HG02885 (cell line): ENCODE results near the gene EDA.

Experiments used
- ATAC-seq: cut with Tn5 transposase; IDR thresholded peaks from one replicate; pipeline ENCODE4 v1.9.1; 2021; ENCODE audit warnings: mild to moderate bottlenecking; ENCODE audit not compliant: unreplicated experiment, poor library complexity

The EDA gene

DNA sequence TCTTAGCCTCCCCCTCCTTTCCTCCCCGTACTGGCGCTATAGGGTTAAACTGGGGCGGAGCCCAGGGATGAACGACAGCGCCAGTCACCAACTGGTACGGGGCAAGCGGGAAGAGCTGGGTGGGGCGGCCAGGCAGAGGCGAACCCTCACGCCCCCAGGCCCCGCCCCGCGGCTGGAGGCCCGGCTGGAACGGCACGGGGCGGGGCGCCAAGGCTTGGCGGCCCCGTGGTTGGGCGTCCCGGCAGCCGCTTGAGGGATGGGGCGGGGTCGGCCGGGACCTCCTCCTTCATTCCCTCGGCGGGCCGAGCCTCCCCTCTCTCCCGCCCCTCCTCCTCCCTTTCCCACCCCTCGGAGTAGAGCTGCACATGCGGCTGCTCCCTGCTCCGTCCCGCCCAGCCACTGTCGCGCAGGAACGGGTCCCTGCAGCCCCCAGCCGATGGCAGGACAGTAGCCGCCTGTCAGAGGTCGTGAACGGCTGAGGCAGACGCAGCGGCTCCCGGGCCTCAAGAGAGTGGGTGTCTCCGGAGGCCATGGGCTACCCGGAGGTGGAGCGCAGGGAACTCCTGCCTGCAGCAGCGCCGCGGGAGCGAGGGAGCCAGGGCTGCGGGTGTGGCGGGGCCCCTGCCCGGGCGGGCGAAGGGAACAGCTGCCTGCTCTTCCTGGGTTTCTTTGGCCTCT, at the start of gene EDA:
Gene EDA, plus strand, starts transcription at position 335 of the 678 bp plus-strand sequence.
- ATAC-seq: peak; percentile 87

DNA sequence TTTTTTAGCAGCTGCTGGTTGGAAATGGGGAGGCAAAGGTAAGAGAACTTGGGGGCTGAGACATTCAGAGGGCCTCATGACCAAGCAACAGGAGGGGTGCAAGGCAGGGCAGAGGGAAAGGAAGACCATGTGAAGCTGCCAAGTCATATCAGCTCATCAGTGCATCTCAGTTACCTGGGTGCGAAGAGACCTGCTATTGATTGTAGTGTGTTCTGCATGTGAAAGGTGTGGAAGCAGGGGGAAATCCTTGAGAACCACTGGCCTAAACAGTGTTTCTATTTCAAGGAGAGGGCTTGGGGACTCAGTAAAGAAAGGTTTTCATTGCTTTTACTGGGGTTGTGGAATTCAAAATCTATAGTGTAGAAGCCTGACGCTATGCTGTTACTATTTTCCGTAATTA, 47.1 kb upstream of the EDA start:
- no peak for ATAC-seq

DNA sequence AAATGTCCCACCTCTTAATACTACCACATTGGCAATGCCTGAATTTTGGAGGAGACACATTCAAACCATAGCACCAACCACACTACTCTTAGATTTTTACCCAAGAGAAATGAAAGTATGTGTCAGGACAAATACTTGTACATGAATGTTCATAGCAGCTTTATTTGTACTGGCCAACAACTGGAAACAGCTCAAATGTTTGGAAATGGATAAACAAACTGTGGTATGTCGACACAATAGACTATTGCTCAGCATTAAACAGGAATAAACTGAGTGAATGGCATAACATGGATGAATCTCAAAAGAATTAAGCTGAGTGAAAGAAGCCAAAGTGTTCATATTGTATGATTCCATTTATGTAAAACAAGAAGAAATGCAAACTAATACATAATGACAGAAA, 18.5 kb upstream of the EDA start:
- ATAC-seq: no peak

DNA sequence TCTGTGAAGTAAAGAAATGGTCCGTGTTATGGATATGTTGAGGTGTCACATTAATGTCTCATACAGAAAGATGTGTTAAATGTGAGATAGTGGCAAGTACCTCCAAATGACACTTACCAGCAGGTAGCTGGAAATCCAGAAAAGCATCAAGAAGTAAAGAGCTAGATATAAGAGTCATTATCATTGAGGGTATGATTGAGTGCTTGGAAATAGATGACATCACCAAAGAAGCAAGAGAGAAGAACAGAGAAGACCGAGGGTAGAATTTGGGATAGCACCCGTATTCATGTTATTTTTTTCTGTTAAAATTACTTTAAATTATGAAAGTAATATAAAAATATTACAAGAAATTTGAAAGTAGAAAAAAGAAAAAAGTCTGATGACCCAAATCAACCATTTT, 15.7 kb upstream of the EDA start:
- ATAC-seq: no peak

DNA sequence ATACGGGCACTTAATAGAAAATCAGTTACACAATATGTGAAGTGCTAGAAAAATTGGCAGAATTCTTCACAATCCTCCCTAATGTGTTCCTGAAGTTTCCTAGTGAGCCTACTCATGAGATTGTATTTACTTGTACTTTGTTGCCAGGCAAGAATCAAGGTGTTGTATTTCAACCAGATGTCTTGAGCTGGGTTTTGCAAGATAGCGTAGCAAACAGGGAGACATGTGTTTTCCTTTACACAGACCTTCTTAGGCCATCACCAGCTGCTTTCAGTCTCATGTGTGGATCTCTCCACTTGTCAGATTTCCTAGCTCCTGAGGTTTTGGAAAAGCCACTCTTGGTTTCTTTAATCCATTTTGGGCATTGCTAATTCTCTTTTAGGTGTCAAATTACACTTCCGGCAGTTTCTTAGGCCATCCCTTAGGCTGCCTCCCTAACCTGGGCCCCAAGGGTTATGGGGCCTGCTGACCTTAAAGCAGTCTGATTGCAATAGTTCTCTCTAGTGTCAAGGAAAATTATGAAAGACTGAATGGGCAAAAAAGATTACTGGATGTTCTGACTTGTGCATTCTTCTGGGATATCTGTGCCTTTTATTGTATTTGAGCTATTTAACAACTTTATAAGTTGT, 12.2 kb upstream of the EDA start:
- no peak for ATAC-seq

DNA sequence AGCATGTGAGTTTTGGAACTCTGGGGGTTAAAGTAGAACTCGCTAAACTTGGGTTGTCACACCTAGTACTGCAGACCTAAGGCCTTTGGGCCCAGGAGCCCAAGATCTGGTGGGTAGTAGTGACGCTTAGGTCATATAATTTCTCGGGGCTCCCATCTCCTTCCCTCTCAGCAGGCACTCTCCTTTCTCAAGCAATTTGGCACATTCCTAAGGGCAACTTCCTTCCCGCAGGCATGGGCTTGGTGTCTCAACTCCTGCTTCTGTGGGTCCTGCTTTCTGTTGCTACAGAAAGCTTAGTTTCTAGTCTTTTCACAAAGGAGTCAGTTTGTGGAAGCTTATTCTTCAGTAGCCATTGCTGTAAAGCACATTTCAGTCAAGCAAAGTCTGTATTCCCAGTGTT, 10.4 kb upstream of the EDA start:
- no peak for ATAC-seq

DNA sequence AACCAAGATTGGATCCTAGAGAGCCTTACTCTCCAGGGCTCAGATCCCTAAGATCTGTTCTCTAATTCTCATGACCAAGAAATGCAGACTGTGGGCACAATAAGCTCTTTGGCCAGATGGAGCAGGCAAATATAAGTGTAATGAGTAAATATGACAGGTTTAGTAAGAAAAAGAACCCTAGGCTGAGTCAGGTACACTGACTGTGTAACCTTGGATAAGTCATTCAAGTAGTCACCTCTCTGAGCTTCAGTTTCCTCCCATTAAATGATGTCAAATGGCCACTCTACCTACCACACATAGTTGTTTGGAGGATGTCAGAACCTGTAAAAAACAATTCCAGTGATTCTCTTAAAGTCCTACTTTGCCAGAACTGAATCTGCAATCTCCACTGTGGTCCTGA, 8.3 kb upstream of the EDA start:
- ATAC-seq: no peak

DNA sequence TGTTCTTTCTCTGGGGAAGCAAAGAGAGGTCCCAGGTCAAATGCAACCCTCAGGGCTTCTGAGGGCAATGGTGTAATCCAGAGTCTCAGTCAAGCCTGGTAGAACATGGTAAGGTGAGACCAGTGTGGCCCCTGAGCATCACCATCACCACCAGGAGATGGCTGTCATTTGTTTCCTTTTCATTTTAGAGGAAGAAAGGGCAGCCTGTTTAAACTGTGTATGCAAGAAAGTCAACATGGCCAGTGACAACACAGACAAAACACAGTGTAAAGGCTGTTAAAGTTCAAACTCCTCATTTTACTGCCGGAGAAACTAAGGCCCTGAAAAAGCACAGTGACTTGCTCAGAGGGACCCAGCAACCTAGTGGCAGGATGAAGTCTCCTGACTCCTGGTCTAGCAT, 2.0 kb upstream of the EDA start:
- no peak for ATAC-seq

DNA sequence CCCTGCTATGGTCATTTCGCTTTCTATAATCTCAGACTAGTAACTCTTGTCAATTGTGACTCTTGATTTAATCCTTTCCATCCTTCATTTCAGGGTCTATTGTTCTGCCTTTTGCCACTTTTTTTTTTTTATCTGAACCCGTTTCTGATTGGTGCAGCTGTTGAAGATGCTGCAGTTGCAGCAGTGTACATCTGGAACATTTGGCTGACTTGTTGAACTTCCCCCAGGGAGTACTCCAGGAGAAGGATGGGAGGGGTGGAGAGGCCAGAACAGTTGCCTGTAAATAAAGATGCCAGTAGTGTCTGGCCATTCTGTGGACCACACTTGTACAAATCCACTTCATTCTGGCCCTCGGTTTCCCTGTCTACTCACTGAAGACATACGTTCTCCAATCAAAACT, 1.0 kb upstream of the EDA start:
- ATAC-seq: no peak

DNA sequence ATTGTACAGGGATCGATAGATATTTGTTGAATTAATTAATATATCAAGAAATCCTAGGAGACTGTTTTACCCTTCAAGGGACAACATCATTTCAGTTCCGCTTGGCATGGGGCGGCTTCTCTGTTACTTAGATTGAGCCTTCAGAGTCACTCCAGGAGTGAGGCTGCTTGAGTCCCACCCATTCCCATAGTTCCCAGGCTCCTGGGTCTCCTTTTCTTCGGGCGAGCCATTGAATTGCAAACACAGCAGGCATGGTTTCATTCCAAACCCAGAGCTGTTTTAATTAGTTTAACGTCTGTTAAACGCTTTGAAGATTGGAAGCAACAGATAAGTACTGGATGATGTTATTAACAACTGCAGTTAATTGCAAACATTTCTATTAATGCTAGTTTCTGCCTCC, 571 bp upstream of the EDA start:
- ATAC-seq: no peak

DNA sequence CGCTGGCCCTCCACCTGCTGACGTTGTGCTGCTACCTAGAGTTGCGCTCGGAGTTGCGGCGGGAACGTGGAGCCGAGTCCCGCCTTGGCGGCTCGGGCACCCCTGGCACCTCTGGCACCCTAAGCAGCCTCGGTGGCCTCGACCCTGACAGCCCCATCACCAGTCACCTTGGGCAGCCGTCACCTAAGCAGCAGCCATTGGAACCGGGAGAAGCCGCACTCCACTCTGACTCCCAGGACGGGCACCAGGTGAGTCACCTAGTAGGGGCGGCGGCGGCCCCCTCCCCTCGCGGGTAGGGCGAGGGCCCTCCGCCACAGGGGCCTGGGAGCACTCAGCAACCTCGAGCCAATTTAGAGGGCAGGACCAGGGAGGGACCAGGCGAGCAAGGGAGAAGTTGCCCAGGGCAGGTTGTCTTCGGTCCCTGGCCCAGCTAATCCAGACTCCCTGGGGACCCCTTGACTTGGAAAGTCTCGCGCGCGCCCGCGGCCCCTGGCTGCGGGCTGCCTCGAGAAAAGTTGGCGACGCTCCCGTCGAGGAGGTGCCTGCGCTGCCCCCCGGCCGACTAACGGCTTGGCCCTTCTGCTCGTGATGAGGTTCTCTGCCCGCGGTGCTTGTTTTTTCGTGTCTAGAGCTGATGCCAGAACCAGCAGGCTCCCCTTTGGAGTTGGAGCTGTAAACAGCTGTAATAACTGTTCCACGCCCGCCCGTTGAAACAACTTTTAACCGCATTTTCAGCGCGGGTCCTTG, 717 bp downstream of the EDA start:
- ATAC-seq: no peak

DNA sequence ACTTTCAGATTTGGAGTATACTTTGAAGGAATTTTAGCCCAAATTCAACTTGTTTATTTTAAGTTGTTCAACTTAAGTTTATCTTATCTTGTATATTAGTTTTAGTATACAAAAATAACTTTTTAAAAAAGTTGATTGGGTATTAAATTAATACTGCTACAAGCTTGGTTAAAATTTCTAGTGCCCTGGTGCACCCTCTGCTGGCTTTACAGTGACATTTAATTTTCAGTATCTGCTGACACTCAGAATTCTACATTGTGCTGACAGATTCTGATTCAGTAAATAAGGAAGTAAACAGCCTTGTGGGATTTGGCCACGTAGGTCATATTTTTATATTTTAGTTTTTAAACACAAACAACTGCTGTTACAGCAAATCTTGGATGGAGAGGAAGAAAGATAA, 2.9 kb downstream of the EDA start:
- no peak for ATAC-seq

DNA sequence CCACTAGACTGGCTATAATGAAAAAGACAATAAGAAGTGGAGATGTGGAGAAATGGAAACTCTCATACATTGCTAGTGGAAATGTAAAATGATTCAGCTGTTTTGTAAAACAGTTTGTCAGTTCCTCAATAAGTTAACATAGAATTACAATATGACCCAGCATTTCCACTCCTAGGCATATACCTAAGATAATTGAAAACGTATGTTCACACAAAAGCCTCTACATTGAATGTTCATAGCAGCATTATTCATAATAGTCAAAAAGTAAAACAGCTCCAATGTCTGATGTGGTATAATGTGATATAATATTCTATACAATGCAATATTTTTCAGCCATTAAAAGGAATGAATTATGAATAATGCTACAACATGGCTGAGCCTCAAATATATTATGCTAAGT, 10.2 kb downstream of the EDA start:
- ATAC-seq: no peak

DNA sequence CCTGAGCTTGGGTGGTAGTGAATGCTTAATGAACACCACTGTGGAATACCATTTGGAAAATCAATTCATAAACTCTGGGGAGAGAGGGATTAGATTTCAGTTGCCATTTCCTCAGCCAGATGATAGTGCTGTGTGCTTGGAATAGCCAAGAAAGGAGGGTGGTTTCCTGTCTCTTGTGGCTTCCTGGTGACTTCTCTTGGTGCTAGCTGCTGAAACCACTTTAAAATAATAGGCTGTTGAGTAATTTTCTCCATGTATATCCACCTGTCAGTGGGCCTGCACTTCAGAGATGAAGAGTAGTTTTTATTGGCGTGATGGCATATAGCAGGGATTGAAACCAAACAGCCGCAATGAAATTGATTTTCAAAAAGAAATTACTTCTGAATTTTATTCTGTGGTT, 11.8 kb downstream of the EDA start:
- no peak for ATAC-seq

DNA sequence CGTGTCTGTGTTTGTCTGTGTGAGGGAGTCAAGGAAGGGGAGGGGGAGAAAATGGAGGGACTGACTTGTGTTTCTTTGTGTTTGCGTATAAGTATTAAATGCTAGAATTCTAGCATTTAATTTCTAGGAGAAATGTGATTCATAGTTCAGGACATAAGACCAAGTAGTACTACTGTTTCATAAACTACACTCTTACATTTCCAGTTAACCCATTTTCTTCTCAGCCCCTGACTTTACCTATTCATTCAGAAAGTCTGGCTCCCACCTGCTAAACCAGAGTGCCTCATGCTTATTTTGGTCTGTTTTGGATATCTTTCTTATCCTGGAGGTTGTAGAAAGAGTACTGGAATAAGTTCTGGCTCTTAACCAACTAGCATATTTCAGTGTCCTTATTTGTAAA, 14.2 kb downstream of the EDA start:
- no peak for ATAC-seq

DNA sequence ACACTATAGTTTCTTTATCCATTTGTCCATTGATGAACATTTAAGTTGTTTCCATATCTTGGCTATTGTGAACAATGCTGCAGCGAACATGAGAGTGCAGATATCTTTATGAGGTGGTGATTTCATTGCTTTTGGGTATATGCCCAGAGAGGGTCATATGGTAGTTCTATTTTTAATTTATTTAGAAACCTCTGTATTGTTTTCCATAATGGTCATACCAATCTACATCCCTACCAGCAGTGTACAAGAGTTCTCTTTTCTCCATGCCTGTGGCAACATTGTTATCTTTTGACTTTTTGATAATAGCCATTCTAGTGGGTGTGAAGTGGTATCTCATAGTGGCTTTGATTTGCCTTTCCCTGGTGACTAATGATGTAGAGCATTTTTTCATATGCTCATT, 48.8 kb downstream of the EDA start:
- ATAC-seq: no peak

DNA sequence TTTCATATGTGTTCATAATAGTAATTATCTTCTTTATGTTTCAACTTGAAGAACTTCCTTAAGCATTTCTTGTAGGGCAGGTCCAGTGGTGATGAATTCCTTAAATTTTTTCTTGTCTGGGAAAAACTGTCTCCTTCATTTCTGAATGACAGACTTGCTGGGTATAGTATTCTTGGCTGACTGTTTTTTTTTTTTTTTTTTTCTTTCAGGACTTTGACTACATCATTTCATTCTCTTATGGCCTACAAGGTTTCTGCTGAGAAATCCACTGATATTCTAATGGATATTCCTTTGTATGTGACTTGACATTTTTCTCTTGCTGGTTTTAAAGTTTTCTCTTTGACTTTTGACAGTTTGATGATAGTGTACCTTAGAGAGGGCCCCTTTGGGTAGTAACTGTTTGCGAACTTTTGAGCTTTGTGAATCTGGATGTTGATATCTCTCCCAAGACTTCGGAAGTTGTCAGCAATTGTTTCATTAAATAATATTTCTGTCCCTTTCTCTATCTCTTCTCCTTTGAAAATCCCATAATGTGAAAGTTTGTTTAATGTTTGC, 54.2 kb downstream of the EDA start:
- no peak for ATAC-seq

DNA sequence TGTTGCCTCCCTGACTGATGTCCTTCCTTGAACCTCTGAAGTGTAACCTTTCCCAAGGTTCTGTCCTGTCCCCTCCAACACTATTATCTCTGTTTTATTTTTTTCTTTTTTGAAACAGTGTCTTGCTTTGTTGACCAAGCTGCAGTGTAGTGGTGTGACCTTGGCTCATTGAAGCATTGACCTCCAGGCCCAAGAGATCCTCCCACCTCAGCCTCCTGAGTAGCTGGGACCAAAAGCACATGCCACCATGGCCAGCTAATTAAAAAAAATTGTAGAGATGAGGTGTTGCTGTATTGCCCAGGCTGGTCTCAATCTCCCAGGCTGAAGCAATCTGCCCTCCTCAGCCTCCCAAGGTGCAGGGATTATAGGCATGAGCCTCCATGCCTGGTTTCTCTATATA, 59.0 kb downstream of the EDA start:
- no peak for ATAC-seq

DNA sequence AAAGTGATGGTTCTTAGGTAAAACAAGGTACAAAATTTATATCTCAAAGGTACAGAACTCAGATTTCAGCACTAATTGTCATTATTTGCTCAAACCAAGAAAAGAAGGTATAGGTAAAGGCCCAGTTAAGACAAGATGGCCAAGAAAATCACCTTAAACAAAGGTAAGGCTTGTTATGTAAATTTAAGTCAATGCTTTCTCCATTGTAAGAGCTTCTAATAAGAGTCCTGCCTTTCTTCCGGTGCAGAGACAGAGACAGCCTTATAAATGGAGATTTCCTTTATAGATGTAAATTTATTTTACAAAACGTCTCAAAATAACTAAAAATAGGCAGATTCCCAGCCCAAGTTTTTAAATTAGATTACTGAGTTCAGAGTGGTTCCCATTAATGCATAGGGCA, 89.9 kb downstream of the EDA start:
- no peak for ATAC-seq

DNA sequence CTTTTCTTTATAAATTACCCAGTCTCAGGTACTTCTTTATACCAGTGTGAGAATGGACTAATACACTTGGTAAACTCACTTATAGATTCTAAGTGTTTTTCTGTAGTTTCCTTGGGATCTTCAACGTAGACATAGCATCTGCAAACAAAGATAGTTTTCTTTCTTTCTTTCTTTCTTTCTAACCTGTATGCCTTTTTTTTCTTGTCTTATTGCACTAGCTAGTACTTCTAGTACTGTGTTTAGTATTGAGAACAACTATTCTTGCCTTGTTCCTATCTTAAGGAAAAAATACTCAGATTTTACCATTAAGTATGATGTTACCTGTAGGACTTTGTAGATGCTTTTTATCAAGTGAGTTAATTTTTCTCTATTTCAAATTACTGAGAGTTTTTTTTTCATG, 102.2 kb downstream of the EDA start:
- no peak for ATAC-seq

DNA sequence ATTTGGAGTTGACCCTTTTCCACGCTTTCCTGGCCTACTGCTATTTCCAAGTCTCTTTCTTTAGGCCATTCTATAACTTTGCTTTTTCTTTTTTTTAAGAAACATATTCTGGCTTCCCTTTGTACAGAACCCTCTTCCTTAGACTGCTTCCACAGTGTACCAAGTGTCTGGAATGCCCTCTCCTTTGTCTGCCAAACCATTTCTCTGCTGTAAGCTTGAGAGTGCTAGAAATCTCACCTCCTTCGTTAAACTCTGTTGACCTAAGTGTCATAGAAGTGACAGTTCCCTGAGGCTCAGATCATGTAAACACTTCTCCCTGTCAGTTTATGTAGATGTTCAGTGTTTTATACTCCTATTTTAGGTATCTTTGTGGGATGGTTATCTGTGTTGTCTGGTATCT, 108.4 kb downstream of the EDA start:
- ATAC-seq: no peak

DNA sequence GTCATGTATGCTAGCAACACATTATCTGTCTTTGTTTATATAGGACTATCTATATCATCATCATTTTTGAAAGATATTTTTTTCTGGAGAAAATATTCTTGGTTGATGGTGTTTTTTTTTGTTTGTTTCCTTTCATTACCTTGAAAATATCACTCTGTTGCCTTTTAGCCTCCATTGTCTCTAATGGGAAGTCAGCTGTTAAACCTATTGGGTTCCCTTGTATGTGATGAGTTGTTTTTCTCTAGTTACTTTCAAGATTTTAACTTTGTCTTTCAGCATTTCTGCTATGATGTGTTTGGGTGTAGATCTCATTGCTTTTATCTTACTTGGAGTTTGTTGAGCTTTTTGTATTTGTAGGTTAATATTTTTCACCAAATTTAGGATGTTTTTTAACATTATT, 124.4 kb downstream of the EDA start:
- ATAC-seq: no peak
